ENCODE results near the gene NR1D2.
"Not testable (repeated sequence)": the region's sequence is repeated elsewhere in the genome, so short reads cannot be mapped to it uniquely, and the experiment has no call there.

NR1D2 gene

GRCh38 chr3:23999012-23999641 lies 54.0 kb downstream of the NR1D2 start:
- Mint-ChIP-seq H3K9me3 (no peaks in the 10 kb centered on the region), H3K4me1 (peaks cover 4% of the 10 kb centered on the region), H3K27me3 (peaks cover 8% of the 10 kb centered on the region), H3K36me3 (peaks cover 3% of the 10 kb centered on the region), H3K4me3 (no peak overlapping the region), H3K27ac (no peak overlapping the region)

GRCh38 chr3:24002129-24002528 lies 57.0 kb downstream of the NR1D2 start:
- no peak overlapping the region for H3K4me3 Mint-ChIP-seq
- H3K27ac Mint-ChIP-seq: no peak overlapping the region
- peaks cover 8% of the 10 kb centered on the region for H3K4me1 Mint-ChIP-seq
- H3K9me3 Mint-ChIP-seq: no peaks in the 10 kb centered on the region
- H3K27me3 Mint-ChIP-seq: peaks cover 8% of the 10 kb centered on the region
- H3K36me3 Mint-ChIP-seq: peaks cover 3% of the 10 kb centered on the region

GRCh38 chr3:24003466-24003865 lies 58.4 kb downstream of the NR1D2 start:
- Mint-ChIP-seq H3K4me1 (peaks cover 8% of the 10 kb centered on the region), H3K4me3 (no peak overlapping the region), H3K27ac (no peak overlapping the region), H3K36me3 (peaks cover 3% of the 10 kb centered on the region), H3K9me3 (no peaks in the 10 kb centered on the region), H3K27me3 (peaks cover 8% of the 10 kb centered on the region)

GRCh38 chr3:24004171-24004938 lies 59.3 kb downstream of the NR1D2 start:
- Mint-ChIP-seq H3K27me3 (peaks cover 4% of the 10 kb centered on the region), H3K4me1 (peaks cover 5% of the 10 kb centered on the region), H3K27ac (no peak overlapping the region), H3K4me3 (no peak overlapping the region), H3K36me3 (peaks cover 3% of the 10 kb centered on the region), H3K9me3 (no peaks in the 10 kb centered on the region)

GRCh38 chr3:24005669-24006068 lies 60.6 kb downstream of the NR1D2 start:
- no peaks in the 10 kb centered on the region for H3K9me3 Mint-ChIP-seq
- H3K27ac Mint-ChIP-seq: no peak overlapping the region
- peaks cover 3% of the 10 kb centered on the region for H3K36me3 Mint-ChIP-seq
- H3K4me1 Mint-ChIP-seq: peaks cover 5% of the 10 kb centered on the region
- no peak overlapping the region for H3K4me3 Mint-ChIP-seq
- H3K27me3 Mint-ChIP-seq: peaks cover 2% of the 10 kb centered on the region

GRCh38 chr3:24010834-24011233 lies 65.7 kb downstream of the NR1D2 start:
- H3K4me1 Mint-ChIP-seq, H3K9me3 Mint-ChIP-seq, H3K27me3 Mint-ChIP-seq, H3K4me3 Mint-ChIP-seq, H3K36me3 Mint-ChIP-seq, H3K27ac Mint-ChIP-seq: not testable (repeated sequence)

GRCh38 chr3:24012589-24013269 lies 67.6 kb downstream of the NR1D2 start:
- Mint-ChIP-seq H3K27ac (no peak overlapping the region), H3K4me3 (no peak overlapping the region), H3K27me3 (no peaks in the 10 kb centered on the region), H3K36me3 (no peaks in the 10 kb centered on the region), H3K4me1 (no peaks in the 10 kb centered on the region), H3K9me3 (no peaks in the 10 kb centered on the region)

GRCh38 chr3:24017305-24017704 lies 72.2 kb downstream of the NR1D2 start:
- H3K4me3 Mint-ChIP-seq: no peak overlapping the region
- H3K36me3 Mint-ChIP-seq: no peaks in the 10 kb centered on the region
- H3K4me1 Mint-ChIP-seq: no peaks in the 10 kb centered on the region
- no peak overlapping the region for H3K27ac Mint-ChIP-seq
- H3K9me3 Mint-ChIP-seq: no peaks in the 10 kb centered on the region
- no peaks in the 10 kb centered on the region for H3K27me3 Mint-ChIP-seq

GRCh38 chr3:24018784-24019570 lies 73.9 kb downstream of the NR1D2 start:
- no peak overlapping the region for H3K27ac Mint-ChIP-seq
- no peak overlapping the region for H3K4me3 Mint-ChIP-seq
- no peaks in the 10 kb centered on the region for H3K9me3 Mint-ChIP-seq
- no peaks in the 10 kb centered on the region for H3K4me1 Mint-ChIP-seq
- H3K27me3 Mint-ChIP-seq: no peaks in the 10 kb centered on the region
- no peaks in the 10 kb centered on the region for H3K36me3 Mint-ChIP-seq

- no peaks in the 10 kb centered on the region for H3K27me3 Mint-ChIP-seq
- H3K36me3 Mint-ChIP-seq: no peaks in the 10 kb centered on the region
- H3K27ac Mint-ChIP-seq: no peak overlapping the region
- no peaks in the 10 kb centered on the region for H3K4me1 Mint-ChIP-seq
- H3K4me3 Mint-ChIP-seq: no peak overlapping the region
- no peaks in the 10 kb centered on the region for H3K9me3 Mint-ChIP-seq
These were observed 74.5 kb downstream of the NR1D2 start for GRCh38 chr3:24019585-24019984.

- Mint-ChIP-seq H3K4me3 (no peak overlapping the region), H3K36me3 (no peaks in the 10 kb centered on the region), H3K9me3 (no peaks in the 10 kb centered on the region), H3K27ac (no peak overlapping the region), H3K4me1 (no peaks in the 10 kb centered on the region), H3K27me3 (no peaks in the 10 kb centered on the region)
These were observed 75.1 kb downstream of the NR1D2 start for GRCh38 chr3:24020036-24020691.

- H3K36me3 Mint-ChIP-seq: no peaks in the 10 kb centered on the region
- no peaks in the 10 kb centered on the region for H3K4me1 Mint-ChIP-seq
- H3K4me3 Mint-ChIP-seq: no peak overlapping the region
- H3K9me3 Mint-ChIP-seq: no peaks in the 10 kb centered on the region
- no peaks in the 10 kb centered on the region for H3K27me3 Mint-ChIP-seq
- H3K27ac Mint-ChIP-seq: no peak overlapping the region
These were observed 78.1 kb downstream of the NR1D2 start for GRCh38 chr3:24023197-24023596.

GRCh38 chr3:24025805-24026204 lies 80.7 kb downstream of the NR1D2 start:
- no peaks in the 10 kb centered on the region for H3K36me3 Mint-ChIP-seq
- H3K9me3 Mint-ChIP-seq: no peaks in the 10 kb centered on the region
- H3K27me3 Mint-ChIP-seq: no peaks in the 10 kb centered on the region
- no peak overlapping the region for H3K4me3 Mint-ChIP-seq
- no peaks in the 10 kb centered on the region for H3K4me1 Mint-ChIP-seq
- no peak overlapping the region for H3K27ac Mint-ChIP-seq

- H3K36me3 Mint-ChIP-seq, H3K27me3 Mint-ChIP-seq, H3K4me3 Mint-ChIP-seq, H3K9me3 Mint-ChIP-seq, H3K4me1 Mint-ChIP-seq: not testable (repeated sequence)
- peak overlapping the region; percentile 11 for H3K27ac Mint-ChIP-seq
These were observed 81.6 kb downstream of the NR1D2 start for GRCh38 chr3:24026665-24027064.

- Mint-ChIP-seq H3K4me1 (no peaks in the 10 kb centered on the region), H3K27me3 (no peaks in the 10 kb centered on the region), H3K4me3 (no peak overlapping the region), H3K9me3 (no peaks in the 10 kb centered on the region), H3K27ac (no peak overlapping the region), H3K36me3 (no peaks in the 10 kb centered on the region)
These were observed 82.9 kb downstream of the NR1D2 start for GRCh38 chr3:24027946-24028345.
